Panc1 (cell line): ENCODE data around the gene TMEM108. TPM values are rescaled to one million over a fixed set of nuclear protein-coding genes. Genes with fewer than 3 reads are reported as not detected.

Experiments used
- ATAC-seq: fragments of 200-7000 bp; cut with Tn5 transposase; 2 replicates; pipeline ENCODE4 v1.9.1; 2020; ENCODE audit warnings: mild to moderate bottlenecking, moderate library complexity
- Bru-seq: library from RNA; stranded (reverse); fragments of 400-500 nt; gene quantifications from one replicate; lab custom pipeline; 2021; lab: Mats Ljungman, UMichigan
- BruChase-seq, 2 experiments: library from RNA; stranded (reverse); fragments of 400-500 nt; gene quantifications; one replicate each; lab custom pipeline; 2021; lab: Mats Ljungman, UMichigan
- BruUV-seq: library from RNA; stranded (reverse); fragments of 400-500 nt; replicated peaks from 2 replicates; lab custom pipeline; 2021; lab: Mats Ljungman, UMichigan
- CTCF ChIA-PET: fragments of 300-600 bp; sonication (Branson Sonifier 250); formaldehyde crosslinking; loops from one replicate; lab custom pipeline; 2022; ENCODE audit warnings: antibody characterized with exemption; lab: Charles Lee
- POLR2A ChIA-PET: fragments of 300-600 bp; sonication (Branson Sonifier 250); formaldehyde crosslinking; loops from one replicate; lab custom pipeline; 2022; ENCODE audit warnings: antibody characterized with exemption; lab: Charles Lee
- DNase-seq: peaks from one replicate; pipeline ENCODE4 v3.0.0-alpha.2; 2010; ENCODE audit warnings: low read depth, low spot score
- H3K27ac ChIP-seq: 2 replicates; pipeline ENCODE4 v1.5.1; 2011; ENCODE audit warnings: mild to moderate bottlenecking, low read length, inconsistent platforms
- H3K27me3 ChIP-seq: fragments of 200-500 bp; sonication (Bioruptor generic); 2 replicates; pipeline ENCODE4 v1.6.0; 2014; ENCODE audit warnings: low read length, inconsistent platforms; ENCODE audit not compliant: control insufficient read depth, insufficient read depth
- H3K36me3 ChIP-seq: fragments of 200-500 bp; sonication (Bioruptor generic); 2 replicates; pipeline ENCODE4 v1.5.1; 2014; ENCODE audit warnings: inconsistent platforms, mild to moderate bottlenecking, low read length, moderate library complexity; ENCODE audit not compliant: control insufficient read depth, insufficient read depth
- H3K4me1 ChIP-seq: 2 replicates; pipeline ENCODE4 v1.5.1; 2011; ENCODE audit warnings: inconsistent platforms, mild to moderate bottlenecking, low read length, moderate library complexity; ENCODE audit not compliant: control insufficient read depth, insufficient read depth
- H3K4me3 ChIP-seq, 2 experiments: 2 replicates each; pipeline ENCODE4 v1.5.1; 2011 to 2012; ENCODE audit warnings: low read depth in 2 of 2, low read length in 2 of 2, mild to moderate bottlenecking in 2 of 2, inconsistent platforms in 1 of 2, moderate library complexity in 1 of 2
- H3K9me3 ChIP-seq: fragments of 200-500 bp; sonication (Bioruptor generic); 2 replicates; pipeline ENCODE4 v1.5.1; 2014; ENCODE audit warnings: low read depth, mild to moderate bottlenecking, inconsistent platforms, low read length, moderate library complexity; ENCODE audit not compliant: control insufficient read depth, insufficient read depth
- CTCF ChIP-seq: fragments of 450-650 bp; IDR thresholded peaks from 2 replicates; pipeline ENCODE4 v1.5.1; 2017; ENCODE audit warnings: mild to moderate bottlenecking
- POLR2AphosphoS5 ChIP-seq: IDR thresholded peaks from 2 replicates; pipeline ENCODE4 v1.6.1; 2012; ENCODE audit warnings: mild to moderate bottlenecking, low read depth, low read length, moderate library complexity
- REST ChIP-seq, 2 experiments: IDR thresholded peaks; 2 replicates each; pipeline ENCODE4 v1.6.1; 2011 to 2012; ENCODE audit warnings: low read depth in 2 of 2, control low read depth in 1 of 2, low read length in 1 of 2, mild to moderate bottlenecking in 1 of 2, moderate library complexity in 1 of 2; ENCODE audit not compliant: insufficient read depth in 1 of 2
- SIN3A ChIP-seq: IDR thresholded peaks from 2 replicates; pipeline ENCODE4 v1.6.1; 2012; ENCODE audit warnings: low read depth, mild to moderate bottlenecking, low read length, moderate library complexity, borderline replicate concordance; ENCODE audit not compliant: insufficient read depth
- TCF7L2 ChIP-seq: IDR thresholded peaks from 2 replicates; pipeline ENCODE4 v1.6.1; 2011; ENCODE audit warnings: mild to moderate bottlenecking, low read depth, low read length, inconsistent platforms
- in situ Hi-C: cut with HindIII; loops from 2 replicates; pipeline ENCODE4 v1.10.0; 2016; ENCODE audit warnings: low sequenced_read_pairs, low pct_unique_long_range_greater_than_20kb
- intact Hi-C: fragments of 100-400 bp; cut with micrococcal nuclease; formaldehyde crosslinking; loops from one replicate; pipeline ENCODE4 v1.10.0; 2022; ENCODE audit not compliant: unreplicated experiment
- long read RNA-seq: library from polyadenylated mRNA; unstranded; transcript quantifications from one replicate; pipeline ENCODE4 v2.0.0, GENCODE V29; 2021; ENCODE audit not compliant: unreplicated experiment
- polyA plus RNA-seq: library from polyadenylated mRNA; unstranded; fragments of >200 nt; gene quantifications from one replicate; pipeline ENCODE4 v1.2.1, GENCODE V29; 2012; ENCODE audit warnings: missing spikeins; ENCODE audit not compliant: insufficient read length
- total RNA-seq: library from RNA; stranded (reverse); gene quantifications from one replicate; pipeline ENCODE4 v1.2.1, GENCODE V29; 2021; ENCODE audit not compliant: unreplicated experiment

The TMEM108 gene
- total RNA-seq (0.41 TPM), Bru-seq, nascent RNA (percentile 21 among the genes with signal in this experiment), BruChase-seq, experiment 1, labeled RNA remaining after a 2-hour chase (percentile 15 among the genes with signal in this experiment), BruChase-seq, experiment 2, labeled RNA remaining after a 6-hour chase (percentile 12 among the genes with signal in this experiment)
- polyA plus RNA-seq = 0.67 TPM
- long read RNA-seq, partial matches to known transcripts = 0 of 4 reads
- long read RNA-seq, other reads (novel, unspliced or antisense) = 4 of 4 reads

- no peak within 1 kb of the TSS for H3K27ac ChIP-seq
- no TSS peak for BruUV-seq
- ChIA-PET POLR2A (no interaction called here), CTCF (interaction anchor here (0.7 kb wide), 2 partner anchors 183 to 204 kb away, joined by 3 to 4 read pairs; no protein-coding TSS in a partner anchor)
- peaks cover 19% of the 10 kb centered on the region; the same call in 1 of the 2 replicates for H3K4me1 ChIP-seq
- ATAC-seq = peak; percentile 46; the same call in 1 of the 2 replicates
- intact Hi-C loops (no loop called here), in situ Hi-C loops (no loop called here)
- DNase-seq = no peak
- H3K4me3 ChIP-seq = peak within 1 kb of the TSS; percentile 25 to 41
- TF ChIP-seq SIN3A = no peak
- TF ChIP-seq REST (IDR thresholded peaks at IDR 0.05; ENCODE audit: insufficient read depth in 1 of 2, low read depth in 2 of 2, low read length in 1 of 2) = no peak
- TF ChIP-seq POLR2AphosphoS5 = no peak
- TF ChIP-seq TCF7L2 = no peak
- TF ChIP-seq CTCF = no peak
- no peaks in the 10 kb centered on the region for H3K9me3 ChIP-seq
- no peaks in the 10 kb centered on the region for H3K36me3 ChIP-seq
- peaks cover 41% of the 10 kb centered on the region for H3K27me3 ChIP-seq
Observed at GRCh38 chr3:133038089-133038730, at the start of gene TMEM108. Gene TMEM108, plus strand, starts transcription at chr3:133038391.

DNA sequence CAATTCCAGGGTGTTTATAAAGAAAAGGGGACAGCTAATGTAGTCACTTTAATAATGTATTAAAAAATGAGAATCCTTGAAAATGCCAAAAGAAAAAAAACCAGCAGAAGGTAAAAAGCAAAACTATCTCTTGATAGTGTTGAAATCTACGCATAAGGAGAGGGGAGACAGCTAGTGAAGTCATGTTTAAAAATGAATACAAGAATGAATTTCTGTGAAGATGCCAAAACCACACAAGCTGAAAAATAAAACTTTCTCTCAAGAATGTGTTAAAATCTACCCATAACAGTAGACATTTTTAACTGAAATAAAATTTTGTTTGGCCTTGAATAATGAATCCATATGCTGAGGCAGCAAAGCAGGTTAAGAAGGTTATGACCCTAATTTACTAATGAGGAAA lies 42.2 kb upstream of the TMEM108 start:
- in situ Hi-C loops = no loop called here
- Histone ChIP-seq H3K27me3 (peaks cover 10% of the 10 kb centered on the region), H3K36me3 (no peaks in the 10 kb centered on the region), H3K27ac (no peak overlapping the region), H3K4me1 (no peaks in the 10 kb centered on the region), H3K9me3 (no peaks in the 10 kb centered on the region), H3K4me3 (no peak overlapping the region)
- intact Hi-C loops = no loop called here
- CTCF ChIA-PET = no interaction called here
- no peak for TF ChIP-seq TCF7L2
- no peak for TF ChIP-seq SIN3A
- TF ChIP-seq CTCF = no peak
- TF ChIP-seq POLR2AphosphoS5 = no peak
- TF ChIP-seq REST (IDR thresholded peaks at IDR 0.05; ENCODE audit: insufficient read depth in 1 of 2, low read depth in 2 of 2, low read length in 1 of 2) = no peak
- ATAC-seq (no peak), DNase-seq (no peak)
- POLR2A ChIA-PET = no interaction called here
- BruUV-seq = no TSS peak
